Vagina (tissue), 2 donors: ENCODE data around the gene OR2AK2.

Experiments
- CTCF ChIP-seq, 3 experiments: fragments of 450-650 bp in 2 of 3; fragments of 200-600 bp in 1 of 3; sonication (generic) in 1 of 3; IDR thresholded peaks; one replicate each; pipeline ENCODE4 v1.5.1; 2017 to 2019; ENCODE audit warnings: antibody characterized with exemption in 3 of 3, mild to moderate bottlenecking in 2 of 3, moderate library complexity in 2 of 3
- POLR2A ChIP-seq, 2 donors: fragments of 450-650 bp; IDR thresholded peaks; one replicate each; pipeline ENCODE4 v1.6.1; 2017; ENCODE audit warnings: antibody characterized with exemption in 2 of 2, mild to moderate bottlenecking in 2 of 2, moderate library complexity in 2 of 2

GRCh38 chr1:247961791-247962190 lies 3.2 kb upstream of the OR2AK2 start:
- TF ChIP-seq CTCF (IDR thresholded peaks at IDR 0.05) (no peak), POLR2A (IDR thresholded peaks at IDR 0.05) (no peak)
